ENCODE measurements around the gene GNG5.
A peak's percentile ranks its signal among the peaks of the same experiment; 100 is the strongest.
"Not testable (repeated sequence)": the region's sequence is repeated elsewhere in the genome, so short reads cannot be mapped to it uniquely, and the experiment has no call there.

GNG5 gene

GRCh38 chr1:84479998-84480397 lies 26.4 kb downstream of the GNG5 start:
- H3K4me3 ChIP-seq (ENCODE audit: low read length), result peak overlapping the region; percentile 80
- peaks cover 1% of the 10 kb centered on the region for H3K36me3 ChIP-seq (ENCODE audit: control insufficient read depth, insufficient read depth, low read length)
- peak overlapping the region; percentile 92 for H3K27ac ChIP-seq (ENCODE audit: low read depth, low read length)
- H3K27me3 ChIP-seq (ENCODE audit: control insufficient read depth, insufficient read depth, low read length), result no peaks in the 10 kb centered on the region
- H3K9ac ChIP-seq (ENCODE audit: low read length), result no peak overlapping the region
- H3K4me1 ChIP-seq (ENCODE audit: control insufficient read depth, insufficient read depth, low read length), result peaks cover 8% of the 10 kb centered on the region

GRCh38 chr1:84478876-84479868 lies 27.2 kb downstream of the GNG5 start, which contains the start of gene RPF1:
Gene RPF1 (plus strand): TSS chr1:84479266. CDS start chr1:84479282, 16 bp downstream.
- H3K27ac ChIP-seq (ENCODE audit: low read depth, low read length), result peak within 1 kb of the TSS; percentile 92
- H3K4me1 ChIP-seq (ENCODE audit: control insufficient read depth, insufficient read depth, low read length), result peaks cover 8% of the 10 kb centered on the region
- H3K27me3 ChIP-seq (ENCODE audit: control insufficient read depth, insufficient read depth, low read length), result no peaks in the 10 kb centered on the region
- no peaks in the 10 kb centered on the region for H3K36me3 ChIP-seq (ENCODE audit: control insufficient read depth, insufficient read depth, low read length)
- H3K4me3 ChIP-seq (ENCODE audit: low read length), result peak within 1 kb of the TSS; percentile 80
- H3K9ac ChIP-seq (ENCODE audit: low read length), result peak within 1 kb of the TSS; percentile 49

GRCh38 chr1:84476225-84476624 lies 30.2 kb downstream of the GNG5 start:
- Histone ChIP-seq H3K4me3 (ENCODE audit: low read length) (no peak overlapping the region), H3K27me3 (ENCODE audit: control insufficient read depth, insufficient read depth, low read length) (no peaks in the 10 kb centered on the region), H3K36me3 (ENCODE audit: control insufficient read depth, insufficient read depth, low read length) (no peaks in the 10 kb centered on the region), H3K4me1 (ENCODE audit: control insufficient read depth, insufficient read depth, low read length) (peaks cover 5% of the 10 kb centered on the region), H3K9ac (ENCODE audit: low read length) (no peak overlapping the region), H3K27ac (ENCODE audit: low read depth, low read length) (no peak overlapping the region)

GRCh38 chr1:84467298-84467697 lies 39.1 kb downstream of the GNG5 start:
- Histone ChIP-seq H3K9ac (ENCODE audit: low read length) (no peak overlapping the region), H3K36me3 (ENCODE audit: control insufficient read depth, insufficient read depth, low read length) (no peaks in the 10 kb centered on the region), H3K4me1 (ENCODE audit: control insufficient read depth, insufficient read depth, low read length) (no peaks in the 10 kb centered on the region), H3K4me3 (ENCODE audit: low read length) (no peak overlapping the region), H3K27ac (ENCODE audit: low read depth, low read length) (no peak overlapping the region), H3K27me3 (ENCODE audit: control insufficient read depth, insufficient read depth, low read length) (no peaks in the 10 kb centered on the region)

GRCh38 chr1:84462118-84462517 lies 44.3 kb downstream of the GNG5 start:
- Histone ChIP-seq H3K9ac (ENCODE audit: low read length) (no peak overlapping the region), H3K27ac (ENCODE audit: low read depth, low read length) (no peak overlapping the region), H3K27me3 (ENCODE audit: control insufficient read depth, insufficient read depth, low read length) (no peaks in the 10 kb centered on the region), H3K4me3 (ENCODE audit: low read length) (no peak overlapping the region), H3K36me3 (ENCODE audit: control insufficient read depth, insufficient read depth, low read length) (no peaks in the 10 kb centered on the region), H3K4me1 (ENCODE audit: control insufficient read depth, insufficient read depth, low read length) (no peaks in the 10 kb centered on the region)

- Histone ChIP-seq H3K36me3 (ENCODE audit: control insufficient read depth, insufficient read depth, low read length) (no peaks in the 10 kb centered on the region), H3K27ac (ENCODE audit: low read depth, low read length) (no peak overlapping the region), H3K9ac (ENCODE audit: low read length) (no peak overlapping the region), H3K4me1 (ENCODE audit: control insufficient read depth, insufficient read depth, low read length) (no peaks in the 10 kb centered on the region), H3K27me3 (ENCODE audit: control insufficient read depth, insufficient read depth, low read length) (no peaks in the 10 kb centered on the region), H3K4me3 (ENCODE audit: low read length) (no peak overlapping the region)
These were observed 53.9 kb downstream of the GNG5 start for GRCh38 chr1:84452436-84452835.

- Histone ChIP-seq H3K4me3 (ENCODE audit: low read length) (no peak overlapping the region), H3K27me3 (ENCODE audit: control insufficient read depth, insufficient read depth, low read length) (no peaks in the 10 kb centered on the region), H3K27ac (ENCODE audit: low read depth, low read length) (no peak overlapping the region)
These were observed 55.5 kb downstream of the GNG5 start for GRCh38 chr1:84450910-84451309.

GRCh38 chr1:84448704-84449103 lies 57.7 kb downstream of the GNG5 start:
- H3K4me3 ChIP-seq (ENCODE audit: low read length); H3K4me1 ChIP-seq (ENCODE audit: control insufficient read depth, insufficient read depth, low read length); H3K36me3 ChIP-seq (ENCODE audit: control insufficient read depth, insufficient read depth, low read length); H3K27ac ChIP-seq (ENCODE audit: low read depth, low read length); H3K27me3 ChIP-seq (ENCODE audit: control insufficient read depth, insufficient read depth, low read length); H3K9ac ChIP-seq (ENCODE audit: low read length): not testable (repeated sequence)

More at GRCh38 chr1:84450910-84451309, 55.5 kb downstream of the GNG5 start:
- no peaks in the 10 kb centered on the region for H3K36me3 ChIP-seq (ENCODE audit: control insufficient read depth, insufficient read depth, low read length)
- no peaks in the 10 kb centered on the region for H3K4me1 ChIP-seq (ENCODE audit: control insufficient read depth, insufficient read depth, low read length)
- no peak overlapping the region for H3K9ac ChIP-seq (ENCODE audit: low read length)

Data from rectal smooth muscle tissue (tissue), 1 donor.